DMS53 treated with DMSO at 0.1 percent for 48 hours (cell line): ENCODE measurements around the gene GADD45A.
A peak's percentile ranks its signal among the peaks of the same experiment; 100 is the strongest.
"Not testable (repeated sequence)": the region's sequence is repeated elsewhere in the genome, so short reads cannot be mapped to it uniquely, and the experiment has no call there.

Experiments used
- DNase-seq: peaks from one replicate; lab custom pipeline; 2025; ENCODE audit not compliant: unreplicated experiment; lab: John Stamatoyannopoulos, UW

Gene GADD45A

DNA sequence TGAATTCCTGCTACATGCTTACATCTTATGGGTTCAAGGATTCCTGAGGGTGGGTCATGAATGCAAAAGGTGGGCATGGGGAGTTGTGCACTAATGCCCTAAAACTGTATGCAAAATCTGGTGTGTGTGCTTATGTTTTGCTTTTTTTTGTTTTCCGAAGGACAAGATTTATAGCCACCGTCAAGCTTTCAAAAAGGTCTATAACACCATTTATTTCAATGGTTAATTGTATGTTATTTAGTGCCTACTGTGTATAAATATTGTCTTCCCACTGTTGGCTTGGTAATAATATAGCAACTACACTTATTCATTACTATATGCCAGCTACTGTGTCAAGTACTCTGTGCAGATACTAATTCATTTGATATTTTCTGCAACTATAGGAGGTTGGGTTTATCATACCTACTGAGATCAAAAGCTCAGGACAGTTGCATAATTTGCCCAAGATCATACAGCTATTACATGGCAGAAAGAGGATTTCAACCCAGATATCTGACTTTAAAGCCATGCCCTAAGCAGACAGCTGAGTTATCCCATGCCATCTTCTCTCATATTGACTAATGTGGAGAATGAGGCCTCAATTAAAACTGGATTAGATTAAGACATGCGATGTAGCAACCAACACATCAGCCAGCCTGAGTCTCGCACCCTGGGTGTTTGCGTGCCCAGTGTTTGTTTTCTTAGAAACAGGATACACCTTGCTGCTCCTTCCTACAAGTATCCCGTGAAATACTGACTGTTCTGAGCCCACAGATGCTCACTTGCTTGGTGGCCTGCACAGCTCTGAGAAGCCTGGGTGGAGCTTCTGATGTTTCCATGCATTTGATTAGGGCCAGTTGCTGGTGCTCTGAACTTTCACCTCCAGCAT, 34.6 kb downstream of the GADD45A start:
- peak; percentile 65 for DNase-seq

DNA sequence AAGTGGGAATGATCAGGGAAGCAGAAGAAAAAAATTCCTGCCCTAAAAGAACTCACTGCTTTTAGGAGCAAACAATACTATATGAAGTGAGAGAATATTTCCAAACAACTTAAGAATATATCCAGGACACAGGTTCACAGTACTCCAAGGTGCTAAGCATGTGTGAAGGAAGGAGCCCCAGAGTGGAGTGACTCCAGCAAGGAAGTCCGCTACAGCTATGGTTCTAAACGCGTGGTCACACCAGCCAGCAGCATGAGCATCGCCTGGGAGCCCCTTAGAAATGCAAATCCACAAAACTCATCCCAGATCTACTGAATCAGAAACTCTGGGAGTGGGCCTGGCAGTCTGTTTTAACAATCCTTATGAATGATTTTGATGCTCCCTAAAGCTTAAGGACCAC, 36.1 kb downstream of the GADD45A start:
- no peak for DNase-seq

DNA sequence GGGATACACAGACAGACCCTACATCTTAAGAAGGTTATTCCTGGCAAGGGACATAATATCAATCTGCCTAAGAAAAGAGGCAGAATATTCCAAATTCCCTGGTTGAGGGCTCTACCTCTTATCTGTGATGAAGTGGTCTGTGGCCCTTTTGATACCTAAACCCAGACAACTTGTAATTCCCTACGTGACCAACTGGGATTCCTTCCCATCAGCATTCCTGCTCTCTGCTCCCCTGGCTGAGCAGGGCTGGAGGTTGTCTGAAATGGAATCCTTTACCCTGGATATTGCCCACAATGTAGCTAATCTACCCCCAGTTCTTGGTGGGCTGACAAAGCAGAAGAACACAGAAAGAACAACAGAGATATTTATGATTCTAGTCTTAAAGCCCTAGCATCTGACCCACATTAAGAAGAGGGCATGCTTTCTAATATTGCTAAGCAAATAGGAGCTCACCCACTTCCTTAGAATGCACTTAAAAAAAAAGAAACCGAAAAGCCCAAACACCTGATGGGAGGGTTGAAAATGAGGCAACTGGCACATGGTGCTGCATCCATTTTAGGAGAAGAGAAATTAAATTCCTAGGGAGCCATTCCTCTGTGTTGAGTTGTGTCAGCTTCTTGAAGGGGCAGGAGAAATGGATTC, 36.8 kb downstream of the GADD45A start:
- no peak for DNase-seq

DNA sequence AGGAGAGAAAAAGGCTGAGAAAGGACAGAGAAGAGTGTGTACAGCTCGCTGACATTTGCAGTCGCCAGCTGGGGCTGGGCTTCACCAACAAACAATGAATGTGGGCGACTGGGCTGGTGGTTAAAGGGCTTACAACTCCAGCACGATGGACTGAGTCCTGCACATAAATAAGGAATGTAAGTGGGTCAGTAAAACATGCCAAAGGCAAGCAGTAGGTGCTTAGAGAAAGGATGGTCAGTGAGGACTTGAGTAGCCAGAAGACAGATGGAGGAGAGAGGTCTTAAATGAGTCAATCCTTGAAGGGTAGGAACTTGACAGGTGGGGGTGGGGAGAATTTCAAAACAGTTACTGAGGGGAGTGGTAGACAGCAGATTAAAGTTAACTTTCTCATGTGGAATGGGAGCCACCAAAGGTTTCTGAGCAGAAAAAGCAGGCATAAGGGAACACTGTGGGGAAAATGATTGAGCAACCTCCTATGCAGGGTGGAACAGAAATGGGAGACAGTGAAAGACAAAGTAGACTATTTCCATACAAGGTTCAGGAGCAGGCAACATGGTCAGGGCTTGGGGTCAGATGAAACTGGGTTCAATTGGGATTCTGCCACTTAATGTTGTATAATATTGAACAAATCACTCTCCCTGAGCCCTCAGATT, 37.4 kb downstream of the GADD45A start:
- no peak for DNase-seq

DNA sequence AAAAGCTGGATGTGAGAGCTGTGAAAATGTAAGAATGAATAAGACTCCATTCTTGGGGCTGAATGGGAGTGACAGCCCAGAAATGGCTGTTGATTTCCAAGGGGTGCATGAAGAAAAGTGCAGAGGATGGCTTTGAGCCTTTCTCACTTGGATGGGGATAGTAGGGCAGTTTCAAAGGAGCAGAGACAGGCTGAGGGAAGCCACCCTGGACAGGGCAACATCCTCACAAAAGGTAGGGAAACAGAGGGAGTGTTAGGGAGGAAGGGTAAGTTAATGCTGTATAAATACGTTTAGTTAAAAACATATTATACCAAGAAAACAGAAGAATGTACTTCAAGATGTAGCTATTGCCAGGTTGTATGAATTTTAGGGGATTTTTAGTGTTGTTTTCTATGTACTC, 38.1 kb downstream of the GADD45A start:
- no peak for DNase-seq

DNA sequence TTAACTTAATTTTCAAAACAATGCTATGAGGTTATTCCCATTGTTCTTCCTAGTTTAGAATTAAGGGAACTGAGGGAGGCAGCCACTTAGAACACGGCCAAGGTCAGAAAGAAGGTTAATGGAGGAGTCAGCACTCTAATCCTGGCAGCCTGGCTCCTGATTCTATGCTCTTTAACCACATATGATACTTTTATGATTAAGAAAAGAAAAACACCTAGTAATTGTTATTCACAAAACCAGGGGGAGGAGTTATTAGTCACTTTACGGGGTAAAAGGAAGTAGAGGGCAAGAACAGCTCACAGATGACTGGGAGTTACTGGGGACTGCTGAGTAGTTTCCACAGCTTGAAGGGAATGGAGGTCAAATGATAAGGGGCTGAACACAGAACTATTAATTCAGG, 38.6 kb downstream of the GADD45A start:
- DNase-seq: peak; percentile 21

DNA sequence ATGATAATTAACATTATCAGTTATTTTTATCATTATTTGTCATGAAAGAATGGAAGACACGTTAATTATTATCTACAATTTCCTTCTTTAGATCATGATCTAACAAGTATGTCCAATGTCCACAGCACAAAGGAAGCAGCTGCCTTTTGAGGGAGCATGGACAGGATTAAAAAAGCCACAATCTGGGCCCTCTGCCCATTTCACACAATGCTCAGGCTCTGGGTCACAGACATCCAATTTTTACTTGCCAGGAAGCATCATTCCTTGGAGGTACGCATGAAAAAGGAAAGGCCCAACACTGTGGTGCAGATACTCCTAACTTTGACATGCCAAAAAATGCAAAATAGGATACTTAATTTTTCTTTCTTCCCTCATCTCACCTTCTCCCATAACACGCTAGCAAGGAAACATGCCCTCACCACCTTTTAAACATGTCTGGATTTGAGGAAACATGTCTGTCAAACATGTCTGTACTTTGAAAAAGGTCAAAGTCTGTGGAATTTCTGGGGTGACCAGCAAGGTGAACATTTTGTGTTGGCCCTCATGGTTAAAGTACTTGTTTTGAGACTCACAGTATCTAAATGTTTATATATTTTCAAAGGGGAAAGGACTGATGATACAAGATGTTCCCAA, 40.0 kb downstream of the GADD45A start:
- peak; percentile 99 for DNase-seq

DNA sequence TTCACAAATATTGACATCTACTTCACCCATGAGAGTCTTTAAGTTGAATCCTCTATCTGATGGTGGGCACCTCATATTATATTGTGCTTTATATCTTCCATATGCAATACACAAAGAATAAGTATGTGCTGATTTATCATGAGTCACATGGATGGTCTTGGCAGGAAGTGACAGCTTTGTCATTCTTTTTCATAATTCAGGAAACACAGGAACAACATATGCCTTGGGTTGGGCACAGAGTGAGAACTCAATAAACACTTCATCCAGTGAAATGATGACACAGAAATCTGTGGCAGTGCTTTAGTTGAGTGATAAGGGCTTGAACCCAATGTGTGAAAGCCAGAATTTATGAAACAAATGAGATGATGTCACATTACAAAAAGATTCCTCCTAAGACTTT, 41.2 kb downstream of the GADD45A start:
- DNase-seq: peak; percentile 81

DNA sequence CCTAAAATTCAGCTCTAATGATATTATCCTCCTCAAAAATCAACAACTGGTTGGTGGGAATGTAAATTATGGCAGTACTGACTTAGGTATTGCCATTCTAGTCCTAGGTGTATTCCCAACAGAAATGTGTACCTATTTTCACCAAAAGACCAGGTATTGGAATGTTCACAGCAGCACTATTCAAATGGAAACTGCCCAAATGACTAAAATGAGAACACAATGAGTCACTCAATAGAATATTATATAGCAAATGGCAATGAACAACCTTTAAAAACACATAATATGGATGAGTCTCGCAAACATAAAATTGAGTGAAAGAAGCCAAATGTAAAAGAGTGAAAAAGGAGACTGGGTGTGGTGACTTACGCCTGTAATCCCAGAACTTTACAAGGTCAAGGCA, 44.9 kb downstream of the GADD45A start:
- DNase-seq: no peak

DNA sequence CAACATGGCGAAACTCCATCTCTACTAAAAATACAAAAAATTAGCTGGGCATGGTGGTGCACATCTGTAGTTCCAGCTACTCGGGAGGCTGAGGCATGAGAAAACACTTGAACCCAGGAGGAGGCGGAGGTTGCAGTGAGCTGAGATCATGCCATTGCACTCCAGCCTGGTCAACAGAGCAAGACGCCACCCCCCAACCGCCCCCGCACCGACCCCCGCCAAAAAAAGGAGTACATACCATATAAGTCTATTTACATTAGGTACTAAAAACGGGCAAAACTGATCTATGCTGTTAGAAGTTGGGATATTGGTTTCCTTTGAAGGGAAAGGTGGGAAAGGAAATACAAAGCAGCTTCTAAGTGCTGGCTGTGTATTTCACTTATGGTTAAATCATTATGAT, 45.3 kb downstream of the GADD45A start:
- DNase-seq: not testable (repeated sequence)

DNA sequence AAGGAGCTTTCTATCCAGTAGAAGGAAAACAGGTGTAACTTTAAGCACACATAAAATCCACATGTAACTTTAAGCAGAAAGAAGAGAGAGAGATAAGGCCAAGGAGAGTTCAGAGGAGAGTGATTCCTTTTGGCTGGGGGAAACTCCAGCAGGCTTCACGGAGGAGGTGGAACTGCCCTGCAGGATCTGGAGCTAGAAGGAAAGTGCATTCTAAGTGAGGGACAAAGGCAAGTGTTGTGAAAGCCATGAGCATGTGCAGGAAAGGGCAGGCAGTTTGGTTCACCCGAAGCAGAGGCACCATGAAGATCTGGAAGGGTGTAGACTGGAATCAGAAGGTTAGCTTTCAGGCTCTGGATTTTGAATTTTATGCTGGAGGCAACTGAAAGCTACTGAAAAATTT, 46.3 kb downstream of the GADD45A start:
- no peak for DNase-seq

DNA sequence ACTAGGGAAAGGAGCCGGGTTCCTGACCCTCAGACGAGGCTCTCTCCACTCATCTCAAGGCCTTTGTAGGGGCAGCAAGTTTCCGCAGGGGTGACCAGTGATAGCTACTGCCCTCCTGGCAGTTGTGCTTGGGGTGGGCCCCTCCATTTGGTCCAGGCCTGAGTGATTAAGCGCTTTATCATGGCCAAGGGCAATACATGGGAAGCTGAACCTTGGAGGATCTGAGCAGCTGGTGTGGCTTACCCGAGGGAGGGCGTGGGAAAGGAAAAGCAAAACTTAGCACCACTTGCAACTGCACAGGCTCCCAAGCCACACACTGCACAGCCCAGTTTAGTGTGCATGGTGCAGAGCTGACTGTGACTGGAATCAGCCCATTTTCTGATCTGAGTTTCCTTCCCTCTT, 47.8 kb downstream of the GADD45A start:
- DNase-seq: no peak

DNA sequence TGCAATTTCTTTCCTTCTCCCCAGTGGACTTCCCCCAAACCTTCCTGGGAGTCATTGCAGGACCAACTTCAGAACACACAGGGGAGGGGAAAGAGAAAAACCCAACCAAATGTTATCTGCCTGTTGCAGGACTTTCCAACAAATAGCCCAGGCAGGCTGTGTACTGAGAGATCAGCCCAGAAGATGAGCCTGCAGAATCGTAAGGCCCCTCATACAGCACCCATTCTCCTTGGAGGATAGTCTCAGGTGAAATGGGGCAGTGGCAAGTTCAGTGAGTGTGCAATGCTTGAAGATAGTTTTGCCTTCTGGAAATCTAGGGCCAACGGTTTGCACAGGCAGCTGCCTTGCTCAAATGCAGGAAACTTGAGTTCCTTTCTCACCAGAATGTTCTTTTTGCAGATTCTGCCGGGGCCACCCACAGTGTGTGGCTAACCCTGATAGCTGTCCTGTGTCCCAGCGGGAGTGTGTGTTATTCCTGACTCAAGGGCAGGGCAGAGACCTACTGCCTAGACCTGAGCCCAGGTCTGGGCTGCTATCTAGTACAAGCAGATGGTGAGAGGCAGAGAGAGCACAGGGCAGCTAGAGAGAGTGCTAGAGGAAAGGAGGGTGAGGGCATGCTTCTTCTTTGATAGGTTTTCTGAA, 48.8 kb downstream of the GADD45A start:
- no peak for DNase-seq

DNA sequence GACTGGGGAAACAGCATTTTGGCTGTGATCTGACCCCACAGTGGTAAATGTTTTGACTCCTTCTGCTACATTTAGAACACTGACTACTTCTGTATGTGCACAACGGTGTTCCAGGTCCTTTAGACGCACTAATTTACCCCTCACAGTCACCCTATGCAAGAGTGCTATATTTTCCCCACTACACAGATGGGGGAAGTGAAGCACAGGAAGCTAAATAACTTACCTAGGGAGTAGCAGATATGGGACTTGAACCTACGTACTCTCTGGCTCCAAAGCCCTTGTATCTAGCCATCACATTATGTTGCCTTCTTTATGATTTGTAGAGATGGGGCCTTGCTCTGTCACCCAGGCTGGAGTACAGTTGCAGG, 49.3 kb downstream of the GADD45A start:
- no peak for DNase-seq

DNA sequence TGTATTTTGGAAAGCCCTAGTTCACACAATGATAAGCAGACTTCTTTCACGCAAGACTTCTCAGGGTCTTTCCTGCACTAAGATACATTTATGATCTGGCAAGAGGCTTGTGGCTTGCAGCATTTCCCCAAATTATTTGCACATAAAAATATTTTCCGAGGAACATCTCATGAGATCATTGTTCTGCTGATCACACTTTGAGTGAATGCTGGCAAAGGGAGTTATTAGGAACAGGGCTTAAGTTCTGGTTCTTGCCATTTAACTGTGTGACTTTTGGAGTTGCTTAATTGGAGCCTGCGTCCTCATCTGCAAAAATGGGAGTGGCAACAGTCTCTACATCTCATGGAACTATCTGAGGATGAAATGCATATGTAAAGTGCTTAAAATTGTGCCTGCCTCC, 50.2 kb downstream of the GADD45A start:
- no peak for DNase-seq

DNA sequence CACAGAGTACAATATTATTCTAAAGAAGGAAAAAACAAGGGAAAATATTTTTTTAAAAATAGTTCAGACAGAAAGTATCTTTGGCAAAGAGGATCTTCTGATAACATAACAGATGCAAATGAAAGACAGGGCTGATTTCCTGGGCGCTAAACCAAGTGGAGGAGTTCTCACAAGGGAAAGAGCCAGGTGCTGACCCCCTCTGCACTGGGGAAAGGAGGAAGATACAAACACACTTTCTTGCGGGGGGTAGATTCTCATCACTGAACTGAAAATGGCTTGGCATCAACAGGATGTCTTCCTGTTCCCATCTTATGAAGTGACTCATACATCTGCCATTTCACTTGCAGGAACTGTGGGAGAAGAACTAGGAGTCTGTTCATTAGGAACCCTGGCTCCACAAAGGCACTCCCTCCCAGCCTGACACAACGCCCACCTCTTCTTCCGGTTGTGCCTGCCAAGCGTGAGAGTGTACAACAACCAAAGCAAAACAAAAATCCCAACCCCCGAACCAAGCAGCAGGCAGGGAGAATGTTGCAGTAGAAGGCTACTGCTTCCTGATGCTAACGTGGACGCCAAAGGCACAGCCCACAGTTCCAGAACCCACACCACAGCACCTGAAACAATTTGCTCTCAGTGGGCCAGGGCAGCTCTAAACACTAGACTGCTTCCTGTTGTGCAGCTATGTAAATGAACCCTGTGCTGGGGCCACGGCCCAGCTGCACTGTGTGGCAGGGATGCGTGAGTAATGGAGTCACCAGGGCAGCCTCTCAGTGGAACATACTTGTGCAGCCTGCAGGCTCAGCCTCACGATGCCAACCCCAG, 51.0 kb downstream of the GADD45A start:
- DNase-seq: peak; percentile 98

DNA sequence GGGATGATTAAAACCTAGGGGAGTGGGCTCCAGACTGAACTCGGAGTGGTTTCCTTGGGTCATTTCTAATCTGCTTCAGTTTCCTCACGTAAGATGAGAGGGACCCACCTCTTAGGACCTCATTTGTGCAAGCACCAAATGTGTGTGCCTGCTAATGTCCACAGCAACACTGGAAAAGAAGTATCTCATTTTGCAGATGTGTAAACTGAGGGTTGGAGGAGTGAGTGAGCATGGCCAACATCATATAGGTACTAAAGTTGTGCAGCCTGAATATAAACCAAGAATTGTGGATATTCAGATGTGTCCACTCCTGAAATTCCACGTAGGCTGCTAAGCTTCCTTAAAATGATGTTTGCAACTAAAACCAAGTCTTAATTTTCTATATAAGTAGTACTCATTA, 51.7 kb downstream of the GADD45A start:
- no peak for DNase-seq

DNA sequence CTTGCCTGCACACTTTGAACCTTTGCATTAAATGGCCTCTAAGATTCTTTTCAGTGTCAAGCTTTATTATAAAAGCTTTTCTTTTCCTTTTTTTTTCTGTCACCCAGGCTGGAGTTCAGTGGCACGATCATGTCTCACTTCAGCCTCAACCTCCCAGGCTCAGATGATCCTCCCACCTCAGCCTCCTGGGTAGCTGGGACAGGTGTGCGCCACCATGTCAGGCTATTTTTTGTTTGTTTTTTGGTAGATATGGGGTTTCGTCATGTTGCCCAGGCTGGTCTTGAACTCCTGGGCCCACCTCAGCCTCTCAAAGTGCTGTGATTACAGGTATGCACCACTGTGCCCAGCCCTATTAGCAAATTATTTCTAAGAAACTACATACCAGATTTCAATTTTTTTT, 52.9 kb downstream of the GADD45A start:
- DNase-seq: no peak
